IPS-18a (cell line): Measurements from ENCODE around the gene PHETA1.

Experiments
- H3K27ac ChIP-seq: one replicate; pipeline ENCODE4 v1.5.1; 2013; ENCODE audit warnings: low read length
- H3K27me3 ChIP-seq: one replicate; pipeline ENCODE4 v1.6.1; 2013; ENCODE audit warnings: mild to moderate bottlenecking, low read length; ENCODE audit not compliant: control insufficient read depth, insufficient read depth
- H3K36me3 ChIP-seq: one replicate; pipeline ENCODE4 v1.6.1; 2013; ENCODE audit warnings: low read depth, low read length; ENCODE audit not compliant: control insufficient read depth
- H3K4me1 ChIP-seq: one replicate; pipeline ENCODE4 v1.6.1; 2013; ENCODE audit warnings: low read depth, low read length; ENCODE audit not compliant: control insufficient read depth
- H3K4me3 ChIP-seq: one replicate; pipeline ENCODE4 v1.5.1; 2013; ENCODE audit warnings: low read length
- H3K9ac ChIP-seq: one replicate; pipeline ENCODE4 v1.6.1; 2013; ENCODE audit warnings: mild to moderate bottlenecking, low read length, moderate library complexity
- H3K9me3 ChIP-seq: one replicate; pipeline ENCODE4 v1.6.1; 2013; ENCODE audit warnings: low read depth, low read length; ENCODE audit not compliant: control insufficient read depth

The PHETA1 gene

GRCh38 chr12:111368788-111369495 is at the start of gene PHETA1:
PHETA1 (minus strand) TSS chr12:111369095; CDS start chr12:111363427, 5,668 bp downstream.
- Histone ChIP-seq H3K27me3 (peaks cover 23% of the 10 kb centered on the region), H3K36me3 (no peaks in the 10 kb centered on the region), H3K4me3 (peak within 1 kb of the TSS; percentile 86), H3K4me1 (peaks cover 6% of the 10 kb centered on the region), H3K9ac (peak within 1 kb of the TSS; percentile 61), H3K27ac (no peak within 1 kb of the TSS), H3K9me3 (no peaks in the 10 kb centered on the region)

- H3K9ac ChIP-seq: no peak overlapping the region
- no peaks in the 10 kb centered on the region for H3K9me3 ChIP-seq
- peaks cover 6% of the 10 kb centered on the region for H3K36me3 ChIP-seq
- H3K4me1 ChIP-seq: peaks cover 10% of the 10 kb centered on the region
- H3K4me3 ChIP-seq: no peak overlapping the region
- no peak overlapping the region for H3K27ac ChIP-seq
- no peaks in the 10 kb centered on the region for H3K27me3 ChIP-seq
Measured at GRCh38 chr12:111418594-111418880, 49.6 kb upstream of the PHETA1 start.

GRCh38 chr12:111417784-111418593 is 49.1 kb upstream of the PHETA1 start:
- Histone ChIP-seq H3K4me1 (peaks cover 15% of the 10 kb centered on the region), H3K27me3 (no peaks in the 10 kb centered on the region), H3K9ac (no peak overlapping the region), H3K9me3 (no peaks in the 10 kb centered on the region), H3K4me3 (no peak overlapping the region), H3K36me3 (peaks cover 6% of the 10 kb centered on the region), H3K27ac (no peak overlapping the region)

- H3K27me3 ChIP-seq: no peaks in the 10 kb centered on the region
- no peak overlapping the region for H3K4me3 ChIP-seq
- peaks cover 18% of the 10 kb centered on the region for H3K4me1 ChIP-seq
- peaks cover 6% of the 10 kb centered on the region for H3K36me3 ChIP-seq
- H3K9me3 ChIP-seq: no peaks in the 10 kb centered on the region
- no peak overlapping the region for H3K9ac ChIP-seq
- H3K27ac ChIP-seq: no peak overlapping the region
Measured at GRCh38 chr12:111417290-111417689, 48.4 kb upstream of the PHETA1 start.

GRCh38 chr12:111414711-111415252 is 45.9 kb upstream of the PHETA1 start:
- Histone ChIP-seq H3K9ac (no peak overlapping the region), H3K27ac (no peak overlapping the region), H3K4me3 (no peak overlapping the region), H3K9me3 (no peaks in the 10 kb centered on the region), H3K36me3 (peaks cover 5% of the 10 kb centered on the region), H3K4me1 (peaks cover 29% of the 10 kb centered on the region), H3K27me3 (no peaks in the 10 kb centered on the region)

GRCh38 chr12:111413442-111414086 is 44.7 kb upstream of the PHETA1 start:
- no peaks in the 10 kb centered on the region for H3K9me3 ChIP-seq
- H3K27me3 ChIP-seq: no peaks in the 10 kb centered on the region
- H3K36me3 ChIP-seq: no peaks in the 10 kb centered on the region
- H3K4me1 ChIP-seq: peaks cover 29% of the 10 kb centered on the region
- no peak overlapping the region for H3K9ac ChIP-seq
- no peak overlapping the region for H3K4me3 ChIP-seq
- no peak overlapping the region for H3K27ac ChIP-seq

- Histone ChIP-seq H3K9me3 (no peaks in the 10 kb centered on the region), H3K36me3 (no peaks in the 10 kb centered on the region), H3K9ac (no peak overlapping the region), H3K4me3 (no peak overlapping the region), H3K27ac (no peak overlapping the region), H3K4me1 (peaks cover 30% of the 10 kb centered on the region), H3K27me3 (no peaks in the 10 kb centered on the region)
Measured at GRCh38 chr12:111412830-111413441, 44.0 kb upstream of the PHETA1 start.

GRCh38 chr12:111412007-111412829 is 43.3 kb upstream of the PHETA1 start:
- H3K36me3 ChIP-seq: no peaks in the 10 kb centered on the region
- H3K27ac ChIP-seq: no peak overlapping the region
- peak overlapping the region; percentile 2 for H3K9ac ChIP-seq
- H3K9me3 ChIP-seq: no peaks in the 10 kb centered on the region
- H3K27me3 ChIP-seq: no peaks in the 10 kb centered on the region
- no peak overlapping the region for H3K4me3 ChIP-seq
- H3K4me1 ChIP-seq: peaks cover 37% of the 10 kb centered on the region

GRCh38 chr12:111411185-111411764 is 42.4 kb upstream of the PHETA1 start:
- Histone ChIP-seq H3K9ac (no peak overlapping the region), H3K27ac (no peak overlapping the region)

GRCh38 chr12:111410431-111411184 is 41.7 kb upstream of the PHETA1 start:
- no peaks in the 10 kb centered on the region for H3K36me3 ChIP-seq
- no peak overlapping the region for H3K27ac ChIP-seq
- H3K9me3 ChIP-seq: no peaks in the 10 kb centered on the region
- no peak overlapping the region for H3K4me3 ChIP-seq
- peaks cover 39% of the 10 kb centered on the region for H3K4me1 ChIP-seq
- H3K9ac ChIP-seq: no peak overlapping the region
- H3K27me3 ChIP-seq: no peaks in the 10 kb centered on the region

More at GRCh38 chr12:111411185-111411764, 42.4 kb upstream of the PHETA1 start:
- no peaks in the 10 kb centered on the region for H3K27me3 ChIP-seq
- no peaks in the 10 kb centered on the region for H3K36me3 ChIP-seq
- H3K4me1 ChIP-seq: peaks cover 39% of the 10 kb centered on the region
- H3K4me3 ChIP-seq: no peak overlapping the region
- H3K9me3 ChIP-seq: no peaks in the 10 kb centered on the region
